Spleen (tissue), 7 donors: ENCODE data around the gene SHOC2.

ENCODE experiments used
- CTCF ChIP-seq, 11 experiments: fragments of 200-600 bp in 7 of 11; fragments of 450-650 bp in 4 of 11; sonication (generic) in 4 of 11; IDR thresholded peaks in 8 of 11; conservative IDR thresholded peaks in 3 of 11; 1 replicate in 7 of 11; 2 replicates in 4 of 11; pipeline versions ENCODE4 v1.4.0 to v1.8.0; 2016 to 2021; ENCODE audit warnings: antibody characterized with exemption in 11 of 11, inconsistent platforms in 4 of 11, mild to moderate bottlenecking in 1 of 11
- POLR2A ChIP-seq, 3 donors: fragments of 450-650 bp; IDR thresholded peaks; one replicate each; pipeline ENCODE4 v1.5.1; 2017; ENCODE audit warnings: antibody characterized with exemption in 3 of 3, mild to moderate bottlenecking in 1 of 3
- donor health status: DM: no; HTN: no; CAD: no; lungs with moderate emphysema.
- donor health status: DM: no; HTN: no; CAD: no.
- donor health status: DM: no; HTN: no; CAD: no.

DNA sequence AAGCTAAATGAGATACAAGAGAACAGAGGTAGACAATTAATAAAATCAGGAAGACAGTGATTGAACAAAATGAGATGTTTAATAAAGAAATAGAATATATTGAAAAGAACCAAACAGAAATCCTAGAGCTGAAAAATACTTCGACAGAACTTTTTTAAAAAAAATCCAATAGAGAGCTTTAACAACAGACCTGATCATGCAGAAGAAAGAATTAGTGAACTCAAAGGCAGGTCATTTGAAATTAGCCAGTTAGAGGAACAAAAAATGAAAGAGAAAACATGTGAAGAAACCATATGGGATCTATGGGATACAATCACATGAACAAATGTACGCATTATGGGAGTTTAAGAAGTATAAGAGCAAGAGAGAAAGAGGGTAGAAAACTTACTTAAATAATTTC lies 120.1 kb downstream of the SHOC2 start:
- TF ChIP-seq POLR2A (IDR thresholded peaks at IDR 0.05) (no peak), CTCF (IDR thresholded peaks at IDR 0.05 in 8 of 11, conservative IDR thresholded peaks at IDR 0.05 in 3 of 11) (no peak)
